CD1c-positive myeloid dendritic cell (primary cell): ENCODE measurements around the gene KNDC1.
A peak's percentile ranks its signal among the peaks of the same experiment; 100 is the strongest.
"Not testable (repeated sequence)": the region's sequence is repeated elsewhere in the genome, so short reads cannot be mapped to it uniquely, and the experiment has no call there.

Source experiments
- DNase-seq: peaks from one replicate; pipeline ENCODE4 v3.0.0-alpha.2; 2016; ENCODE audit errors: extremely low spot score

Gene KNDC1

GRCh38 chr10:133221331-133221730 lies 61.3 kb downstream of the KNDC1 start:
- DNase-seq, result no peak

GRCh38 chr10:133221756-133222155 lies 61.7 kb downstream of the KNDC1 start:
- DNase-seq, result not testable (repeated sequence)

GRCh38 chr10:133224076-133224475 lies 64.1 kb downstream of the KNDC1 start:
- DNase-seq, result no peak

GRCh38 chr10:133224756-133225372 lies 64.8 kb downstream of the KNDC1 start:
- DNase-seq, result no peak

GRCh38 chr10:133225707-133226191 lies 65.7 kb downstream of the KNDC1 start:
- peak; percentile 28 for DNase-seq

- peak; percentile 8 for DNase-seq
These were observed 66.3 kb downstream of the KNDC1 start for GRCh38 chr10:133226251-133226808.

- DNase-seq, result no peak
These were observed 67.2 kb downstream of the KNDC1 start for GRCh38 chr10:133227256-133227655.

GRCh38 chr10:133229265-133230043 lies 69.4 kb downstream of the KNDC1 start:
- DNase-seq, result peak; percentile 16

GRCh38 chr10:133230044-133230361 lies 70.0 kb downstream of the KNDC1 start, which contains the start of gene UTF1:
TSS of gene UTF1 (plus strand) at chr10:133230217. CDS start at chr10:133230289, 72 bp downstream.
- DNase-seq, result no peak

- DNase-seq, result peak; percentile 81
These were observed 70.6 kb downstream of the KNDC1 start for GRCh38 chr10:133230387-133231195.

- DNase-seq, result no peak
These were observed 71.4 kb downstream of the KNDC1 start for GRCh38 chr10:133231244-133231945.

GRCh38 chr10:133231946-133232574 lies 72.0 kb downstream of the KNDC1 start:
- DNase-seq, result no peak

- peak; percentile 59 for DNase-seq
These were observed 74.8 kb downstream of the KNDC1 start for GRCh38 chr10:133234796-133235195.

GRCh38 chr10:133235265-133235855 lies 75.3 kb downstream of the KNDC1 start:
- peak; percentile 34 for DNase-seq

GRCh38 chr10:133235932-133236331 lies 75.9 kb downstream of the KNDC1 start:
- DNase-seq, result peak; percentile 62

- peak; percentile 35 for DNase-seq
These were observed 76.6 kb downstream of the KNDC1 start for GRCh38 chr10:133236401-133237240.

GRCh38 chr10:133237241-133237587 lies 77.2 kb downstream of the KNDC1 start:
- no peak for DNase-seq

- no peak for DNase-seq
These were observed 77.8 kb downstream of the KNDC1 start, which contains the start of gene VENTX for GRCh38 chr10:133237588-133238465. TSS of gene VENTX (plus strand) at chr10:133237855. CDS start at chr10:133237915, 60 bp downstream.

- no peak for DNase-seq
These were observed 78.4 kb downstream of the KNDC1 start for GRCh38 chr10:133238466-133238804.
